Measurements from ENCODE around the gene GNB1. TPM values are rescaled to one million over a fixed set of nuclear protein-coding genes. Genes with fewer than 3 reads are reported as not detected.

The GNB1 gene
- polyA plus RNA-seq, 1 of the 3 experiments (the other 2 are of a cell fraction) = 355 TPM

DNA sequence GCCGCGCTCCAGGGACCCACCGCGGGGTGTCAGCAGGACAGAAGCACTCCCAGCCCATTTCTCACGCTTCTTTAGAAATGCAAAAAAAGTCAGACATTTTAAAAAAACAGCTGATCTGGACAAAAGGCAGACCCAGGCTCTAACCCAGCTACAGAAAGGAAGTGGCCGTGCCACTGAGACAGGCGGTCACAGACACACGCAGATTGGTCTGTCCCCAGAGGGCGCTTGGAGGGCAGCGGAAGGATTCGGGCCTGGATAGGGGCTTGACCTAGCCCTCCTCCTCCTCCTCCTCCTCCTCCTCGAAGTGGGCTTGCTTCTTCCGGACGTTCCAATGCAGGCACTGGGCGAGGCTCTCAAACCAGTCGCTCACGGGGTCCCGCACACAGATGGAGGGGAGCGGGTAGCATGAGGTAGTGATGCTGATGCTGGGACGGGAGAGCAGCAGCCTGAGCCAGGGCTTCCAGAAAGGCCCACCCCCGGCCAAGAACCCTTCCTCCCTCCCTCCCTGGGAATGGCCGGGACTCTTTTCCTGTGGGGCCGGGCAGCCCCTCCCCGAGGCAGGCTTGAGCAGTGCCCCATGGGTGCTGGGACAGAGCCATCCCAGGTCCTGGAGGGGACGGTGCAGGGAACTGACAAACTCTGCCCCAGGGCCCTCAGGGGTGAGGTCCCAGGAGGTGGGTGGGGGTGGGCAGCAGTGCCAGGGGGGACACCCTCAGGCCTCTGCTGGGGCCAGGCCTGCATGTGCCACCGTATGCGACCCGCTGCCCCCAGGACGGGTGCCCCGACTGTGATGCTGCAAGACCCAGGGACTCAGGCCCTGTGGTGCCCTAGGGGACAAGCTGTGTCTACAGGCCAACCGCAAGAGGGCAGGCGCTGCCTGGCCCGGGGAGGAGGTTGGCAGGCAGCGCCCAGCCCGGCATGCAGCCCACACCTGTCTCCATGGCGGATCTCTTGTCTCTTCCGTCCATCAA is 138.0 kb downstream of the GNB1 start:
- peaks cover 0 to 33% of the 10 kb centered on the region in 2 experiments for H3K36me3 ChIP-seq (replicated peaks in 1 of 2; ENCODE audit: control insufficient read depth in 1 of 2, insufficient read depth in 2 of 2, low read length in 1 of 2)
- TF ChIP-seq FOXJ3 (CRISPR knock-in tag; IDR thresholded peaks at IDR 0.05) (no peak), FOSL2 (IDR thresholded peaks at IDR 0.05; ENCODE audit: borderline replicate concordance, low read depth) (no peak), MXI1 (IDR thresholded peaks at IDR 0.05; ENCODE audit: low read depth, low read length) (no peak), YY1 (IDR thresholded peaks at IDR 0.05; ENCODE audit: low read depth) (no peak), GATA2 (CRISPR knock-in tag; IDR thresholded peaks at IDR 0.05) (no peak)
- TF ChIP-seq, protein P1, sequence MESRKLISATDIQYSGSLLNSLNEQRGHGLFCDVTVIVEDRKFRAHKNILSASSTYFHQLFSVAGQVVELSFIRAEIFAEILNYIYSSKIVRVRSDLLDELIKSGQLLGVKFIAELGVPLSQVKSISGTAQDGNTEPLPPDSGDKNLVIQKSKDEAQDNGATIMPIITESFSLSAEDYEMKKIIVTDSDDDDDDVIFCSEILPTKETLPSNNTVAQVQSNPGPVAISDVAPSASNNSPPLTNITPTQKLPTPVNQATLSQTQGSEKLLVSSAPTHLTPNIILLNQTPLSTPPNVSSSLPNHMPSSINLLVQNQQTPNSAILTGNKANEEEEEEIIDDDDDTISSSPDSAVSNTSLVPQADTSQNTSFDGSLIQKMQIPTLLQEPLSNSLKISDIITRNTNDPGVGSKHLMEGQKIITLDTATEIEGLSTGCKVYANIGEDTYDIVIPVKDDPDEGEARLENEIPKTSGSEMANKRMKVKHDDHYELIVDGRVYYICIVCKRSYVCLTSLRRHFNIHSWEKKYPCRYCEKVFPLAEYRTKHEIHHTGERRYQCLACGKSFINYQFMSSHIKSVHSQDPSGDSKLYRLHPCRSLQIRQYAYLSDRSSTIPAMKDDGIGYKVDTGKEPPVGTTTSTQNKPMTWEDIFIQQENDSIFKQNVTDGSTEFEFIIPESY (IDR thresholded peaks at IDR 0.05; ENCODE audit: borderline replicate concordance, low read depth) = no peak
- no peak overlapping the region for H3K9ac ChIP-seq
- no peaks in the 10 kb centered on the region for H4K20me1 ChIP-seq (ENCODE audit: insufficient read depth)
- no peaks in the 10 kb centered on the region for H3K79me2 ChIP-seq (ENCODE audit: insufficient read depth)
- ChIA-PET CTCF (interaction anchor here (0.7 to 0.9 kb wide), 2 partner anchors 153 kb away, joined by 3 to 5 read pairs; no protein-coding TSS in a partner anchor), POLR2A (no interaction called here)
- WGBS (ENCODE audit: low lambda C conversion rate) = 95% methylated on average over 22 of the region's 37 CpGs
- H2AFZ ChIP-seq (ENCODE audit: low read depth) = no peak overlapping the region
- no peaks in the 10 kb centered on the region for H3K9me3 ChIP-seq
- H3K27ac ChIP-seq (ENCODE audit: low read depth in 2 of 2, low read length in 1 of 2) = no peak overlapping the region; a peak in 1 of 4 replicates
- H3K9me2 ChIP-seq = no peaks in the 10 kb centered on the region
- H3K4me1 ChIP-seq (ENCODE audit: control insufficient read depth in 1 of 2, insufficient read depth in 2 of 2, low read depth in 1 of 2, low read length in 1 of 2) = no peaks in the 10 kb centered on the region
- H3K4me3 ChIP-seq (ENCODE audit: low read depth in 2 of 2, low read length in 1 of 2) = no peak overlapping the region
- no peak for DNase-seq
- no peak overlapping the region for H3K4me2 ChIP-seq
- H3F3A ChIP-seq (replicated peaks; ENCODE audit: insufficient read depth) = no peaks in the 10 kb centered on the region
- no peaks in the 10 kb centered on the region for H3K27me3 ChIP-seq (ENCODE audit: insufficient read depth)

DNA sequence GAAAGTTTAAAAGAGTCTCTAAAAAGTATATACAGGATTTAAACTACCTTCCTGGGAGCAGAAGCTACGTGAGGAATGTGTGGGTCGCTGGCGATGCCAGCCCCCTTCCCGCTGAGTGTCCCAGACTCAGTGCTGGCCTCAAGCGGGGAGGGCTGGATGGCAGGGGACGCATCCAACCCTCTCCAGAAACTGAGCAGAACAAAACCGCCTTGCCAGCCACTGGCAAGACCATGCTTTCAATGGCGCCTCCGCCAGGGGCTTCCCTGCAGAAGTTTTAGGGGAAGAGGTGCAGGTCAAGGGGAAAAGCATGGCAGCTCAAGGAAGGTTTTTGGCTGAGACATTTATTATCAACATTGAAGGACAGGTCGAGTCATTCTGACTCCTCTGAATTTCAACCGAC is 138.7 kb downstream of the GNB1 start:
- Histone ChIP-seq H3F3A (replicated peaks; ENCODE audit: insufficient read depth) (no peaks in the 10 kb centered on the region), H3K27ac (ENCODE audit: low read depth in 2 of 2, low read length in 1 of 2) (no peak overlapping the region), H3K79me2 (ENCODE audit: insufficient read depth) (no peaks in the 10 kb centered on the region), H3K27me3 (ENCODE audit: insufficient read depth) (no peaks in the 10 kb centered on the region), H3K4me2 (no peak overlapping the region), H2AFZ (ENCODE audit: low read depth) (no peak overlapping the region), H3K9me3 (no peaks in the 10 kb centered on the region), H3K9ac (no peak overlapping the region), H3K36me3 (replicated peaks in 1 of 2; ENCODE audit: control insufficient read depth in 1 of 2, insufficient read depth in 2 of 2, low read length in 1 of 2) (peaks cover 0 to 33% of the 10 kb centered on the region in 2 experiments), H3K4me3 (ENCODE audit: low read depth in 2 of 2, low read length in 1 of 2) (no peak overlapping the region), H3K9me2 (no peaks in the 10 kb centered on the region), H3K4me1 (ENCODE audit: control insufficient read depth in 1 of 2, insufficient read depth in 2 of 2, low read depth in 1 of 2, low read length in 1 of 2) (no peaks in the 10 kb centered on the region), H4K20me1 (ENCODE audit: insufficient read depth) (no peaks in the 10 kb centered on the region)
- ChIA-PET CTCF (interaction anchor here (0.7 kb wide), 1 partner anchor 154 kb away, joined by 5 read pairs; no protein-coding TSS in a partner anchor), POLR2A (no interaction called here)
- no peak for DNase-seq
- TF ChIP-seq RCOR1 (IDR thresholded peaks at IDR 0.05; ENCODE audit: low read length) = no peak
- TF ChIP-seq POLR2AphosphoS5 (IDR thresholded peaks at IDR 0.05; ENCODE audit: low read depth, low read length) = no peak
- TF ChIP-seq YY1 (IDR thresholded peaks at IDR 0.05; ENCODE audit: low read depth) = no peak
- no peak for TF ChIP-seq MAX (IDR thresholded peaks at IDR 0.05; ENCODE audit: low read depth)
- no peak for TF ChIP-seq JUND (IDR thresholded peaks at IDR 0.05)
- no peak for TF ChIP-seq CHD2 (IDR thresholded peaks at IDR 0.05; ENCODE audit: low read length, partially characterized antibody)
- TF ChIP-seq MEF2A (IDR thresholded peaks at IDR 0.05; ENCODE audit: borderline replicate concordance, low read depth) = no peak
- no peak for TF ChIP-seq SMC3 (IDR thresholded peaks at IDR 0.05; ENCODE audit: low read depth, low read length)
- TF ChIP-seq, protein P2, sequence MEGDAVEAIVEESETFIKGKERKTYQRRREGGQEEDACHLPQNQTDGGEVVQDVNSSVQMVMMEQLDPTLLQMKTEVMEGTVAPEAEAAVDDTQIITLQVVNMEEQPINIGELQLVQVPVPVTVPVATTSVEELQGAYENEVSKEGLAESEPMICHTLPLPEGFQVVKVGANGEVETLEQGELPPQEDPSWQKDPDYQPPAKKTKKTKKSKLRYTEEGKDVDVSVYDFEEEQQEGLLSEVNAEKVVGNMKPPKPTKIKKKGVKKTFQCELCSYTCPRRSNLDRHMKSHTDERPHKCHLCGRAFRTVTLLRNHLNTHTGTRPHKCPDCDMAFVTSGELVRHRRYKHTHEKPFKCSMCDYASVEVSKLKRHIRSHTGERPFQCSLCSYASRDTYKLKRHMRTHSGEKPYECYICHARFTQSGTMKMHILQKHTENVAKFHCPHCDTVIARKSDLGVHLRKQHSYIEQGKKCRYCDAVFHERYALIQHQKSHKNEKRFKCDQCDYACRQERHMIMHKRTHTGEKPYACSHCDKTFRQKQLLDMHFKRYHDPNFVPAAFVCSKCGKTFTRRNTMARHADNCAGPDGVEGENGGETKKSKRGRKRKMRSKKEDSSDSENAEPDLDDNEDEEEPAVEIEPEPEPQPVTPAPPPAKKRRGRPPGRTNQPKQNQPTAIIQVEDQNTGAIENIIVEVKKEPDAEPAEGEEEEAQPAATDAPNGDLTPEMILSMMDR (IDR thresholded peaks at IDR 0.05) = no peak
- no peak for TF ChIP-seq MXI1 (IDR thresholded peaks at IDR 0.05; ENCODE audit: low read depth, low read length)
- no peak for TF ChIP-seq RFX5 (IDR thresholded peaks at IDR 0.05; ENCODE audit: low read length)
- no peak for TF ChIP-seq FOXJ3 (CRISPR knock-in tag; IDR thresholded peaks at IDR 0.05)
- TF ChIP-seq EP300 (IDR thresholded peaks at IDR 0.05; ENCODE audit: borderline replicate concordance in 1 of 2, low read depth in 1 of 2, low read length in 1 of 2) = no peak
- no peak for TF ChIP-seq GABPA (IDR thresholded peaks at IDR 0.05; ENCODE audit: low read depth)
- TF ChIP-seq ELF1 (IDR thresholded peaks at IDR 0.05) = no peak
- TF ChIP-seq TAF1 (IDR thresholded peaks at IDR 0.05; ENCODE audit: borderline replicate concordance, low read depth, low read length) = no peak
- TF ChIP-seq, protein P3, sequence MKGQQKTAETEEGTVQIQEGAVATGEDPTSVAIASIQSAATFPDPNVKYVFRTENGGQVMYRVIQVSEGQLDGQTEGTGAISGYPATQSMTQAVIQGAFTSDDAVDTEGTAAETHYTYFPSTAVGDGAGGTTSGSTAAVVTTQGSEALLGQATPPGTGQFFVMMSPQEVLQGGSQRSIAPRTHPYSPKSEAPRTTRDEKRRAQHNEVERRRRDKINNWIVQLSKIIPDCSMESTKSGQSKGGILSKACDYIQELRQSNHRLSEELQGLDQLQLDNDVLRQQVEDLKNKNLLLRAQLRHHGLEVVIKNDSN (IDR thresholded peaks at IDR 0.05; ENCODE audit: borderline replicate concordance, low read depth) = no peak
- WGBS (ENCODE audit: low lambda C conversion rate) = 95% methylated on average over 11 of the region's 11 CpGs
